ENCODE data around the gene DNAH7. TPM values are rescaled to one million over a fixed set of nuclear protein-coding genes. Genes with fewer than 3 reads are reported as not detected.

The DNAH7 gene
- total RNA-seq, 1 donor from 2014 or later, result 0.06 TPM

GRCh38 chr2:195912079-195912478, 156.6 kb downstream of the DNAH7 start:
- no peak overlapping the region for H3K4me3 ChIP-seq (ENCODE audit: low read depth, low read length)
- no peak for TF ChIP-seq CTCF (conservative IDR thresholded peaks at IDR 0.05; ENCODE audit: low read depth, low read length)
- no peak for DNase-seq (ENCODE audit: low read depth)

GRCh38 chr2:195910570-195910969, 158.1 kb downstream of the DNAH7 start:
- TF ChIP-seq CTCF (conservative IDR thresholded peaks at IDR 0.05; ENCODE audit: low read depth, low read length), result no peak
- DNase-seq (ENCODE audit: low read depth), result no peak
- H3K4me3 ChIP-seq (ENCODE audit: low read depth, low read length), result no peak overlapping the region

GRCh38 chr2:195909926-195910325, 158.7 kb downstream of the DNAH7 start:
- H3K4me3 ChIP-seq (ENCODE audit: low read depth, low read length), result no peak overlapping the region
- no peak for DNase-seq (ENCODE audit: low read depth)
- TF ChIP-seq CTCF (conservative IDR thresholded peaks at IDR 0.05; ENCODE audit: low read depth, low read length), result no peak

GRCh38 chr2:195907474-195907873, 161.2 kb downstream of the DNAH7 start:
- H3K4me3 ChIP-seq (ENCODE audit: low read depth, low read length), result no peak overlapping the region
- no peak for DNase-seq (ENCODE audit: low read depth)
- TF ChIP-seq CTCF (conservative IDR thresholded peaks at IDR 0.05; ENCODE audit: low read depth, low read length), result no peak

GRCh38 chr2:195903956-195904355, 164.7 kb downstream of the DNAH7 start:
- no peak for TF ChIP-seq CTCF (conservative IDR thresholded peaks at IDR 0.05; ENCODE audit: low read depth, low read length)
- no peak for DNase-seq (ENCODE audit: low read depth)
- H3K4me3 ChIP-seq (ENCODE audit: low read depth, low read length), result no peak overlapping the region

GRCh38 chr2:195902857-195903256, 165.8 kb downstream of the DNAH7 start:
- no peak overlapping the region for H3K4me3 ChIP-seq (ENCODE audit: low read depth, low read length)
- TF ChIP-seq CTCF (conservative IDR thresholded peaks at IDR 0.05; ENCODE audit: low read depth, low read length), result no peak
- DNase-seq (ENCODE audit: low read depth), result no peak

- no peak for DNase-seq (ENCODE audit: low read depth)
- no peak for TF ChIP-seq CTCF (conservative IDR thresholded peaks at IDR 0.05; ENCODE audit: low read depth, low read length)
- no peak overlapping the region for H3K4me3 ChIP-seq (ENCODE audit: low read depth, low read length)
Observed at GRCh38 chr2:195899226-195899625, 169.4 kb downstream of the DNAH7 start.
